Measurements from ENCODE around the gene ATXN2L. TPM values are rescaled to one million over a fixed set of nuclear protein-coding genes. Genes with fewer than 3 reads are reported as not detected.
A peak's percentile ranks its signal among the peaks of the same experiment; 100 is the strongest.

Gene ATXN2L
- total RNA-seq, 1 experiment from 2014 or later = 335 TPM

GRCh38 chr16:28858421-28858820 lies 35.6 kb downstream of the ATXN2L start:
- no peak for DNase-seq (ENCODE audit: low spot score)
- intact Hi-C loops (cut with micrococcal nuclease; ENCODE audit: unreplicated experiment) = no loop called here
- BruUV-seq (replicated peaks) = no TSS peak
- no peak overlapping the region for H3K27ac ChIP-seq (ENCODE audit: low read depth, low read length, poor library complexity, severe bottlenecking)
- no peaks in the 10 kb centered on the region for H3K36me3 ChIP-seq (ENCODE audit: insufficient read depth, low read length, poor library complexity, severe bottlenecking)
- CTCF ChIA-PET = no interaction called here
- H3K4me1 ChIP-seq (ENCODE audit: insufficient read depth, low read length, poor library complexity, severe bottlenecking) = peaks cover 7% of the 10 kb centered on the region
- no peak for TF ChIP-seq EZH2 (IDR thresholded peaks at IDR 0.05; ENCODE audit: borderline replicate concordance, low read depth, low read length, poor library complexity, severe bottlenecking)
- TF ChIP-seq, protein P1, sequence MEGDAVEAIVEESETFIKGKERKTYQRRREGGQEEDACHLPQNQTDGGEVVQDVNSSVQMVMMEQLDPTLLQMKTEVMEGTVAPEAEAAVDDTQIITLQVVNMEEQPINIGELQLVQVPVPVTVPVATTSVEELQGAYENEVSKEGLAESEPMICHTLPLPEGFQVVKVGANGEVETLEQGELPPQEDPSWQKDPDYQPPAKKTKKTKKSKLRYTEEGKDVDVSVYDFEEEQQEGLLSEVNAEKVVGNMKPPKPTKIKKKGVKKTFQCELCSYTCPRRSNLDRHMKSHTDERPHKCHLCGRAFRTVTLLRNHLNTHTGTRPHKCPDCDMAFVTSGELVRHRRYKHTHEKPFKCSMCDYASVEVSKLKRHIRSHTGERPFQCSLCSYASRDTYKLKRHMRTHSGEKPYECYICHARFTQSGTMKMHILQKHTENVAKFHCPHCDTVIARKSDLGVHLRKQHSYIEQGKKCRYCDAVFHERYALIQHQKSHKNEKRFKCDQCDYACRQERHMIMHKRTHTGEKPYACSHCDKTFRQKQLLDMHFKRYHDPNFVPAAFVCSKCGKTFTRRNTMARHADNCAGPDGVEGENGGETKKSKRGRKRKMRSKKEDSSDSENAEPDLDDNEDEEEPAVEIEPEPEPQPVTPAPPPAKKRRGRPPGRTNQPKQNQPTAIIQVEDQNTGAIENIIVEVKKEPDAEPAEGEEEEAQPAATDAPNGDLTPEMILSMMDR (conservative IDR thresholded peaks at IDR 0.05; ENCODE audit: low read depth, low read length) = no peak
- no peaks in the 10 kb centered on the region for H3K27me3 ChIP-seq (replicated peaks; ENCODE audit: insufficient read depth, low read depth, low read length, poor library complexity)
- POLR2A ChIA-PET (ENCODE audit: low non-redundant PET) = interaction anchor here (0.9 kb wide), 1 partner anchor 11 kb away, joined by 4 read pairs; no protein-coding TSS in a partner anchor
- H3K4me3 ChIP-seq (ENCODE audit: low read depth, low read length, poor library complexity, severe bottlenecking) = no peak overlapping the region
- no peaks in the 10 kb centered on the region for H3K9me3 ChIP-seq (ENCODE audit: low read depth, low read length, poor library complexity, severe bottlenecking)

- ChIA-PET POLR2A (ENCODE audit: low non-redundant PET) (interaction anchor here (0.6 kb wide), 1 partner anchor 36 kb away, joined by 10 read pairs; the partner anchor contains the start of gene ATXN2L), CTCF (no interaction called here)
- Histone ChIP-seq H3K36me3 (ENCODE audit: insufficient read depth, low read length, poor library complexity, severe bottlenecking) (no peaks in the 10 kb centered on the region), H3K9me3 (ENCODE audit: low read depth, low read length, poor library complexity, severe bottlenecking) (no peaks in the 10 kb centered on the region), H3K4me1 (ENCODE audit: insufficient read depth, low read length, poor library complexity, severe bottlenecking) (peaks cover 7% of the 10 kb centered on the region), H3K4me3 (ENCODE audit: low read depth, low read length, poor library complexity, severe bottlenecking) (no peak overlapping the region), H3K27me3 (replicated peaks; ENCODE audit: insufficient read depth, low read depth, low read length, poor library complexity) (no peaks in the 10 kb centered on the region), H3K27ac (ENCODE audit: low read depth, low read length, poor library complexity, severe bottlenecking) (no peak overlapping the region)
- BruUV-seq (replicated peaks) = no TSS peak
- no peak for DNase-seq (ENCODE audit: low spot score)
- intact Hi-C loops (cut with micrococcal nuclease; ENCODE audit: unreplicated experiment) = no loop called here
- TF ChIP-seq, protein P1 (conservative IDR thresholded peaks at IDR 0.05; ENCODE audit: low read depth, low read length) = no peak
- no peak for TF ChIP-seq EZH2 (IDR thresholded peaks at IDR 0.05; ENCODE audit: borderline replicate concordance, low read depth, low read length, poor library complexity, severe bottlenecking)
Observed at GRCh38 chr16:28859326-28859725, 36.5 kb downstream of the ATXN2L start.

GRCh38 chr16:28863929-28864793 lies 41.4 kb downstream of the ATXN2L start:
- BruUV-seq (replicated peaks) = no TSS peak
- peak overlapping the region; percentile 93 for H3K27ac ChIP-seq (ENCODE audit: low read depth, low read length, poor library complexity, severe bottlenecking)
- H3K27me3 ChIP-seq (replicated peaks; ENCODE audit: insufficient read depth, low read depth, low read length, poor library complexity) = no peaks in the 10 kb centered on the region
- ChIA-PET POLR2A (ENCODE audit: low non-redundant PET) (interaction anchor here (0.5 to 0.6 kb wide), 3 partner anchors 17 to 282 kb away, joined by 3 to 7 read pairs (median 3); no protein-coding TSS in a partner anchor), CTCF (no interaction called here)
- H3K4me1 ChIP-seq (ENCODE audit: insufficient read depth, low read length, poor library complexity, severe bottlenecking) = peaks cover 14% of the 10 kb centered on the region
- H3K4me3 ChIP-seq (ENCODE audit: low read depth, low read length, poor library complexity, severe bottlenecking) = peak overlapping the region; percentile 87
- intact Hi-C loops (cut with micrococcal nuclease; ENCODE audit: unreplicated experiment) = loop anchor here (1.0 kb wide), 1 partner anchor 18 kb away; the partner anchor contains the start of gene TUFM
- TF ChIP-seq, protein P1 (conservative IDR thresholded peaks at IDR 0.05; ENCODE audit: low read depth, low read length) = no peak
- no peak for TF ChIP-seq EZH2 (IDR thresholded peaks at IDR 0.05; ENCODE audit: borderline replicate concordance, low read depth, low read length, poor library complexity, severe bottlenecking)
- H3K36me3 ChIP-seq (ENCODE audit: insufficient read depth, low read length, poor library complexity, severe bottlenecking) = peaks cover 15% of the 10 kb centered on the region
- no peaks in the 10 kb centered on the region for H3K9me3 ChIP-seq (ENCODE audit: low read depth, low read length, poor library complexity, severe bottlenecking)
- no peak for DNase-seq (ENCODE audit: low spot score)

All from A673 (cell line).